ENCODE measurements around the gene EEIG2. TPM values are rescaled to one million over a fixed set of nuclear protein-coding genes. Genes with fewer than 3 reads are reported as not detected.
A peak's percentile ranks its signal among the peaks of the same experiment; 100 is the strongest.

Gene EEIG2
- total RNA-seq, 3 donors from 2014 or later = 10.2 to 31.3 (median 18.4) TPM

DNA sequence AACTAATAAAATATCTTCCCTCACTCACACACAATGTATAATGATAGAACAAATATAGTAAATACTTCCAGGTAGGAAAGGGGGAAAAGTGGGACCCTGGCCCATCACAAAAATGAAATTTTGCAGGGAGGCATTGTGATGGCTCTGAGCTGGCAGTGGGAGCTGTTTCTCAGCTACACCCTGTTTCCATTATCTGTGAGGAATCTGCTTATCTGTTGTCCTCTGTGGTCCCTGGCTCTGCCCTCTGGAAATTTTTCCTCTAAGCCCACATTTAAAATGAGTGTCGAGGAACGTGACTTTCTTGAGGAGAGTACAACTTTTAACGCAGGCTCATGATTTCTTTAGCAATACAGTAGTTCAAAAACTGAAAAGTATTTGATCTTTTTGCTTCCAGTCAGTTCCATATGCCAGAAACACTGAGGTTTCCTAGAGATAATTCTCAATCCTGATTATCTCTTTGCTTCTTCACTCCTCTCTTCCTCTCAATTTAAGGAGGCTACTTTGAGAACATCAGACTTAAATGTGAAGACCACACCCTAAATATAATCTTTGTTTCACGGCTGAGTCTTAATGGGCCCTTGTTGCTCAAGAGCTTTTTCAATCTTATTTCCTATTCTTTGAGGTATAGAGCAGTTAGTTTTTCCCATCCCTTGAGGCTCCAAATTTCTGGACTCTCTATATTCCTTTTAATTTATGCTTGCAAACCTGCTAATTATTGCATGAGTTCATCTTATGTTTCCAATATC, 5.0 kb upstream of the EEIG2 start:
- H3K9me3 ChIP-seq = no peaks in the 10 kb centered on the region
- no peaks in the 10 kb centered on the region for H3K4me1 ChIP-seq
- intact Hi-C loops (cut with DNase I; ENCODE audit: low total_unique reads) = no loop called here
- H3K36me3 ChIP-seq = no peaks in the 10 kb centered on the region
- DNase-seq (ENCODE audit: low spot score in 2 of 2) = no peak
- no peak overlapping the region for H3K27ac ChIP-seq
- no peak overlapping the region for H3K4me3 ChIP-seq
- no peaks in the 10 kb centered on the region for H3K27me3 ChIP-seq
- no peak for TF ChIP-seq POLR2AphosphoS5 (IDR thresholded peaks at IDR 0.05)
- TF ChIP-seq POLR2A (IDR thresholded peaks at IDR 0.05) = no peak
- TF ChIP-seq, protein P1, sequence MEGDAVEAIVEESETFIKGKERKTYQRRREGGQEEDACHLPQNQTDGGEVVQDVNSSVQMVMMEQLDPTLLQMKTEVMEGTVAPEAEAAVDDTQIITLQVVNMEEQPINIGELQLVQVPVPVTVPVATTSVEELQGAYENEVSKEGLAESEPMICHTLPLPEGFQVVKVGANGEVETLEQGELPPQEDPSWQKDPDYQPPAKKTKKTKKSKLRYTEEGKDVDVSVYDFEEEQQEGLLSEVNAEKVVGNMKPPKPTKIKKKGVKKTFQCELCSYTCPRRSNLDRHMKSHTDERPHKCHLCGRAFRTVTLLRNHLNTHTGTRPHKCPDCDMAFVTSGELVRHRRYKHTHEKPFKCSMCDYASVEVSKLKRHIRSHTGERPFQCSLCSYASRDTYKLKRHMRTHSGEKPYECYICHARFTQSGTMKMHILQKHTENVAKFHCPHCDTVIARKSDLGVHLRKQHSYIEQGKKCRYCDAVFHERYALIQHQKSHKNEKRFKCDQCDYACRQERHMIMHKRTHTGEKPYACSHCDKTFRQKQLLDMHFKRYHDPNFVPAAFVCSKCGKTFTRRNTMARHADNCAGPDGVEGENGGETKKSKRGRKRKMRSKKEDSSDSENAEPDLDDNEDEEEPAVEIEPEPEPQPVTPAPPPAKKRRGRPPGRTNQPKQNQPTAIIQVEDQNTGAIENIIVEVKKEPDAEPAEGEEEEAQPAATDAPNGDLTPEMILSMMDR (IDR thresholded peaks at IDR 0.05) = no peak

DNA sequence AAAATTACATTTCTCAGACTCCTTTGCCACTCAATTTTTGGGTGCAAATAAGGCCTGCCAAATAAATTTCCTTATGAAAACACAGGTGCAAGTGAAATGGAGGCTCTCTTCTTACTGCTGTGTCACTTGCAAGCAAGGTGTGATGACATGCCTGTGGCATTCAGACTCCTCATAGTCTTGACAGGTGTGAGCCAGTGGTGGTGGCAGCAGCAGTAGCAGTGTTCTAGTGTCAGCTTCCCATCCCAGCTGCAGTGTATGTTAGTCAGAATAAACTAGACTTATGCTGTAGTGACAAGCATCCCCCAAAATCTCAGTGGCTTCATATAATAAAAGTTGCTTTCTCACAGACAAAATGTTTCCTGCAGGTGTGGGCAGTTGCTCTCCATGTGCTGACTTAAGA, 3.8 kb upstream of the EEIG2 start:
- Histone ChIP-seq H3K27me3 (no peaks in the 10 kb centered on the region), H3K9me3 (no peaks in the 10 kb centered on the region), H3K27ac (no peak overlapping the region), H3K4me1 (no peaks in the 10 kb centered on the region), H3K36me3 (no peaks in the 10 kb centered on the region), H3K4me3 (no peak overlapping the region)
- no peak for DNase-seq (ENCODE audit: low spot score in 2 of 2)
- TF ChIP-seq POLR2AphosphoS5 (IDR thresholded peaks at IDR 0.05) (no peak), POLR2A (IDR thresholded peaks at IDR 0.05) (no peak)
- TF ChIP-seq, protein P1 (IDR thresholded peaks at IDR 0.05) = no peak
- intact Hi-C loops (cut with DNase I; ENCODE audit: low total_unique reads) = no loop called here

DNA sequence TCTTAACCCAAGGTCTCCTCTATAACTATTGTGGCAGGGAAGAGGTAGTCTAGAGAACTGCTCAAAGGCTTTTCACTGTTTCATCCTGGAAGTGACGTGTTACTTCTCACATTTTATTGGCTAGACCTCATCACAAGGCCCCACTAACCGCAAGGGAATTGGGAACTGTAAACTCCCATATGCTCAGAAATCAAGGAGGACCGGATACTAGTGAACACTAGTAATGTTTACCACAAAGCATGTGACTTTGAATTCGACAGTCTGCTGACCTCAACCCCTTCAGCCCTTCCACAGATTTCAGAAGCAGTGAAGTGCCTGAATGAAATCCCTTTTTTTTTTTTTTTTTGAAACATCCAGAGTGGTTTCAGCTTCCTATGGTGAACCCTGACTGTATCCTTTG, 3.4 kb upstream of the EEIG2 start:
- no peak for DNase-seq (ENCODE audit: low spot score in 2 of 2)
- H3K4me1 ChIP-seq = no peaks in the 10 kb centered on the region
- no peaks in the 10 kb centered on the region for H3K27me3 ChIP-seq
- no peak overlapping the region for H3K27ac ChIP-seq
- H3K9me3 ChIP-seq = no peaks in the 10 kb centered on the region
- H3K4me3 ChIP-seq = no peak overlapping the region
- intact Hi-C loops (cut with DNase I; ENCODE audit: low total_unique reads) = no loop called here
- H3K36me3 ChIP-seq = no peaks in the 10 kb centered on the region
- TF ChIP-seq POLR2AphosphoS5 (IDR thresholded peaks at IDR 0.05) (no peak), POLR2A (IDR thresholded peaks at IDR 0.05) (no peak)
- TF ChIP-seq, protein P1 (IDR thresholded peaks at IDR 0.05) = no peak

DNA sequence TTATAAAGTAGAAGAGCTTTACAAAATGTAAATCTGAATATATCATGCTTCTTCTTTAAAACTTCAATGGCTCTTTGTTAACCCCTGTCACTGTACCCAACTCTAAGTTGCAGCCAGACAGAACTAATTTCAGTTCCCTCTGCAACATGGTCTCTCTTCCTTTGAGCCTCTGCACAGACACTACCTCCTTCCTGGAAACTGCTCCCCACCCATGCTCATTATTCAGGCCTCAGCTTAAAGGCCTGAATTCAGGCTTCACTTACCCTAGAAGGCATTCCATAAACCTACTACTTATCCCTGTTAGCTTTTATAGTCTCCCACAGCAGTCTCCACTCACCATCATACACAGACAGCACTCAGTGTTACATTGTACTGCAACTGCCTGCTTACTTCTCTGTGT, 2.6 kb upstream of the EEIG2 start:
- H3K4me3 ChIP-seq = no peak overlapping the region
- TF ChIP-seq POLR2AphosphoS5 (IDR thresholded peaks at IDR 0.05) (no peak), POLR2A (IDR thresholded peaks at IDR 0.05) (no peak)
- TF ChIP-seq, protein P1 (IDR thresholded peaks at IDR 0.05) = no peak
- intact Hi-C loops (cut with DNase I; ENCODE audit: low total_unique reads) = no loop called here
- no peaks in the 10 kb centered on the region for H3K9me3 ChIP-seq
- H3K4me1 ChIP-seq = no peaks in the 10 kb centered on the region
- H3K36me3 ChIP-seq = no peaks in the 10 kb centered on the region
- no peaks in the 10 kb centered on the region for H3K27me3 ChIP-seq
- no peak for DNase-seq (ENCODE audit: low spot score in 2 of 2)
- no peak overlapping the region for H3K27ac ChIP-seq

DNA sequence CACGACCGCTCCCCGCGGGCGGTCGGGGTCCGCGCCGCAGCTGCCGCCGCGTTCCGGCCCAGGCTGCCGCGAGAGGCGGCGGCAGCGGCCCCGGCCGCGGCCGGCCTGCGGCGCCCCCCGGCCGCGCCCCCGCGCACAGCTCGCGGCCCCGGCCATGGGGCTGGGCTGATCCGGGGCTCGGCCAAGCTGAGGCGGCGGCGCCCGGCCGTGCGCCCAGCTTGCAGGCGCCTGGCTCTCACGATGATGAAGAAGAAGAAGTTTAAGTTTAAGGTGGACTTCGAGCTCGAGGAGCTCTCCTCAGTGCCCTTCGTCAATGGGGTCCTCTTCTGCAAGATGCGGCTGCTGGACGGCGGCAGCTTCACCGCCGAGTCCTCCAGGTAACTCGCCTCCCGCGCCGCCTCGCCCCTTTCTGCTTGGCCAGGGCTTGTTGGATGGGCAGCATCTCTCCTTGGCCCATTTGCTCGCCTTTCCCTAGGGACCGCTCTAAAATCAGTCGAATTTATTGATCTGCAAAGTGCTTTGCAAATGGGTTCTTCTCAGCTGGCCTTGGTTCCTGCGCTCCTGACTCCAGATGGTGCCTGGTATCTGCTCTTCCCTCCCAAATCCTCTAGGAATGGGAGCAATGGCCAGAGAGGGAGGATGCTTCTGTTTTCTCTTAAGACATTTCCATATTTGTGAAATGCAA, 431 bp downstream of the EEIG2 start:
- DNase-seq (ENCODE audit: low spot score in 2 of 2) = peak in 1 of 2 donors; percentile 53
- TF ChIP-seq POLR2AphosphoS5 (IDR thresholded peaks at IDR 0.05) (peak in 1 of 3 donors; percentile 6), POLR2A (IDR thresholded peaks at IDR 0.05) (no peak)
- TF ChIP-seq, protein P1 (IDR thresholded peaks at IDR 0.05) = no peak
- peak overlapping the region; percentile 65 to 77 for H3K27ac ChIP-seq

More for the DNA sequence above, 431 bp downstream of the EEIG2 start:
- Histone ChIP-seq H3K36me3 (no peaks in the 10 kb centered on the region), H3K9me3 (no peaks in the 10 kb centered on the region), H3K27me3 (no peaks in the 10 kb centered on the region), H3K4me3 (peak overlapping the region; percentile 71 to 79 (median 76)), H3K4me1 (no peaks in the 10 kb centered on the region)
- intact Hi-C loops (cut with DNase I; ENCODE audit: low total_unique reads) = no loop called here
